PC-3 (cell line): ENCODE measurements around the gene MYBPH.

Experiments used
- CTCF ChIP-seq: fragments of 300-600 bp; sonication (generic); conservative IDR thresholded peaks from 2 replicates; pipeline ENCODE4 v1.5.1; 2017; ENCODE audit warnings: antibody characterized with exemption, low read depth, mild to moderate bottlenecking, low read length
- EZH2 ChIP-seq: fragments of 300-600 bp; sonication (generic); IDR thresholded peaks from one replicate; pipeline ENCODE4 v1.6.1; 2017; ENCODE audit warnings: antibody characterized with exemption, mild to moderate bottlenecking, low read length; ENCODE audit not compliant: unreplicated experiment

- TF ChIP-seq EZH2 = no peak
- no peak for TF ChIP-seq CTCF
Observed at GRCh38 chr1:203135636-203136305, 39.9 kb downstream of the MYBPH start.
